22Rv1 (cell line): Measurements from ENCODE around the gene EVL.

Experiments used
- ZFX ChIP-seq: fragments of 450-650 bp; IDR thresholded peaks from 2 replicates; pipeline ENCODE4 v1.6.1; 2017; ENCODE audit warnings: antibody characterized with exemption, borderline replicate concordance
- TF ChIP-seq, protein P1 (sequence below): fragments of 450-650 bp; IDR thresholded peaks from 2 replicates; pipeline ENCODE4 v1.5.1; 2017; ENCODE audit warnings: mild to moderate bottlenecking

DNA sequence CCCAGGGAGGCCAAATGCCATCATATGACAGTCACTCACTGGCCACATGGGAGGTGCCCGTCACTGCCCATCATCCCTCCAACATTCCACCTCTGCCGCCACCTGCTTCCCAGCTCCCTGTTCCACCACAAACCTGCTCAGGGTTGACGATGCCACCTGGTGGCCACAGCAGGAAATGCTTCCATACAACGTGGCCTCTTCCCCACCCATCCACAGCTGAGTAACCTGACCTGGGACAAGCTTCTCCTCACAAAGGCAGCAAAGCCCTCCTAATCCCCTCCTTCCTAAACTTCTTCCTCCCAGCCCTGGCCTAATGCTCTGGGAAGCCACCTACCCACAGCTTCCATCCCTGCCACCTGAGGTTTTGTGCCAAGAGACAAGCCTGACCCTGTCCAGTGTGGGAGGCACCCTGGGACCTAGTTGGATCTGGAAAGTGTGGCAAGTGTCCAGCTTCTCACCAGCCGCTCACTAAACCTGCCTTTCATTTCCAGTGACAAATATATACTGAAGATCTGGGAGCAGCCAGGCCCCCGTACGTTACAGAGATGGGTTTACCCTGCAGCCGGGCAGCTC, 89.9 kb downstream of the EVL start:
- TF ChIP-seq, protein P1, sequence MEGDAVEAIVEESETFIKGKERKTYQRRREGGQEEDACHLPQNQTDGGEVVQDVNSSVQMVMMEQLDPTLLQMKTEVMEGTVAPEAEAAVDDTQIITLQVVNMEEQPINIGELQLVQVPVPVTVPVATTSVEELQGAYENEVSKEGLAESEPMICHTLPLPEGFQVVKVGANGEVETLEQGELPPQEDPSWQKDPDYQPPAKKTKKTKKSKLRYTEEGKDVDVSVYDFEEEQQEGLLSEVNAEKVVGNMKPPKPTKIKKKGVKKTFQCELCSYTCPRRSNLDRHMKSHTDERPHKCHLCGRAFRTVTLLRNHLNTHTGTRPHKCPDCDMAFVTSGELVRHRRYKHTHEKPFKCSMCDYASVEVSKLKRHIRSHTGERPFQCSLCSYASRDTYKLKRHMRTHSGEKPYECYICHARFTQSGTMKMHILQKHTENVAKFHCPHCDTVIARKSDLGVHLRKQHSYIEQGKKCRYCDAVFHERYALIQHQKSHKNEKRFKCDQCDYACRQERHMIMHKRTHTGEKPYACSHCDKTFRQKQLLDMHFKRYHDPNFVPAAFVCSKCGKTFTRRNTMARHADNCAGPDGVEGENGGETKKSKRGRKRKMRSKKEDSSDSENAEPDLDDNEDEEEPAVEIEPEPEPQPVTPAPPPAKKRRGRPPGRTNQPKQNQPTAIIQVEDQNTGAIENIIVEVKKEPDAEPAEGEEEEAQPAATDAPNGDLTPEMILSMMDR: peak; percentile 78
- no peak for TF ChIP-seq ZFX
